ENCODE measurements around the gene TYROBP. TPM values are rescaled to one million over a fixed set of nuclear protein-coding genes. Genes with fewer than 3 reads are reported as not detected.
"Not testable (repeated sequence)": the region's sequence is repeated elsewhere in the genome, so short reads cannot be mapped to it uniquely, and the experiment has no call there.

Gene TYROBP
- total RNA-seq = not detected

- no peaks in the 10 kb centered on the region for H3K27me3 Mint-ChIP-seq
- no peak within 1 kb of the TSS for H3K27ac Mint-ChIP-seq
- no peak within 1 kb of the TSS for H3K4me3 Mint-ChIP-seq
Measured at GRCh38 chr19:35908010-35908441, at the start of gene TYROBP. TYROBP (minus strand) TSS chr19:35908295; CDS start chr19:35908228, 67 bp downstream.

GRCh38 chr19:35957411-35957810 is 49.3 kb upstream of the TYROBP start:
- H3K9me3 Mint-ChIP-seq; H3K4me3 Mint-ChIP-seq; ATAC-seq (replicated peaks); H3K27ac Mint-ChIP-seq; H3K36me3 Mint-ChIP-seq (ENCODE audit: low read depth); H3K27me3 Mint-ChIP-seq: not testable (repeated sequence)
- H3K4me1 Mint-ChIP-seq = peaks cover 15% of the 10 kb centered on the region

More at GRCh38 chr19:35908010-35908441, at the start of gene TYROBP:
- ATAC-seq (replicated peaks) = no peak
- Mint-ChIP-seq H3K9me3 (no peaks in the 10 kb centered on the region), H3K4me1 (peaks cover 19% of the 10 kb centered on the region), H3K36me3 (ENCODE audit: low read depth) (peaks cover 8% of the 10 kb centered on the region)

GRCh38 chr19:35955881-35956634 is 48.0 kb upstream of the TYROBP start:
- no peaks in the 10 kb centered on the region for H3K27me3 Mint-ChIP-seq
- H3K4me3 Mint-ChIP-seq = no peak overlapping the region
- peaks cover 15% of the 10 kb centered on the region for H3K4me1 Mint-ChIP-seq
- no peaks in the 10 kb centered on the region for H3K36me3 Mint-ChIP-seq (ENCODE audit: low read depth)
- H3K27ac Mint-ChIP-seq = no peak overlapping the region
- ATAC-seq (replicated peaks) = no peak
- H3K9me3 Mint-ChIP-seq = no peaks in the 10 kb centered on the region

GRCh38 chr19:35949131-35949530 is 41.0 kb upstream of the TYROBP start:
- peak overlapping the region; percentile 81 for H3K27ac Mint-ChIP-seq
- no peak for ATAC-seq (replicated peaks)
- no peak overlapping the region for H3K4me3 Mint-ChIP-seq
- peaks cover 3% of the 10 kb centered on the region for H3K36me3 Mint-ChIP-seq (ENCODE audit: low read depth)
- peaks cover 16% of the 10 kb centered on the region for H3K4me1 Mint-ChIP-seq
- H3K27me3 Mint-ChIP-seq = no peaks in the 10 kb centered on the region
- no peaks in the 10 kb centered on the region for H3K9me3 Mint-ChIP-seq

GRCh38 chr19:35946203-35946602 is 38.1 kb upstream of the TYROBP start:
- H3K9me3 Mint-ChIP-seq = no peaks in the 10 kb centered on the region
- H3K27ac Mint-ChIP-seq = peak overlapping the region; percentile 54
- no peak overlapping the region for H3K4me3 Mint-ChIP-seq
- H3K4me1 Mint-ChIP-seq = peaks cover 10% of the 10 kb centered on the region
- no peaks in the 10 kb centered on the region for H3K27me3 Mint-ChIP-seq
- H3K36me3 Mint-ChIP-seq (ENCODE audit: low read depth) = peaks cover 14% of the 10 kb centered on the region
- no peak for ATAC-seq (replicated peaks)

- Mint-ChIP-seq H3K27me3 (no peaks in the 10 kb centered on the region), H3K27ac (peak overlapping the region; percentile 32), H3K4me1 (peaks cover 14% of the 10 kb centered on the region), H3K4me3 (no peak overlapping the region), H3K9me3 (no peaks in the 10 kb centered on the region), H3K36me3 (ENCODE audit: low read depth) (peaks cover 21% of the 10 kb centered on the region)
- ATAC-seq (replicated peaks) = no peak
Measured at GRCh38 chr19:35945121-35945790, 37.2 kb upstream of the TYROBP start.

- Mint-ChIP-seq H3K4me1 (peaks cover 14% of the 10 kb centered on the region), H3K4me3 (no peak overlapping the region), H3K36me3 (ENCODE audit: low read depth) (peaks cover 21% of the 10 kb centered on the region), H3K9me3 (no peaks in the 10 kb centered on the region), H3K27ac (no peak overlapping the region), H3K27me3 (no peaks in the 10 kb centered on the region)
- ATAC-seq (replicated peaks) = no peak
Measured at GRCh38 chr19:35944556-35944955, 36.5 kb upstream of the TYROBP start.

- Mint-ChIP-seq H3K27ac (peak overlapping the region; percentile 24), H3K36me3 (ENCODE audit: low read depth) (peaks cover 28% of the 10 kb centered on the region)
Measured at GRCh38 chr19:35943321-35944301, 35.5 kb upstream of the TYROBP start.

GRCh38 chr19:35942235-35942634 is 34.1 kb upstream of the TYROBP start:
- Mint-ChIP-seq H3K27me3 (no peaks in the 10 kb centered on the region), H3K4me1 (peaks cover 21% of the 10 kb centered on the region), H3K27ac (no peak overlapping the region), H3K9me3 (no peaks in the 10 kb centered on the region), H3K4me3 (no peak overlapping the region), H3K36me3 (ENCODE audit: low read depth) (peaks cover 39% of the 10 kb centered on the region)
- ATAC-seq (replicated peaks) = no peak

More at GRCh38 chr19:35943321-35944301, 35.5 kb upstream of the TYROBP start:
- H3K4me3 Mint-ChIP-seq = no peak overlapping the region
- H3K4me1 Mint-ChIP-seq = peaks cover 13% of the 10 kb centered on the region
- ATAC-seq (replicated peaks) = no peak
- H3K9me3 Mint-ChIP-seq = no peaks in the 10 kb centered on the region
- H3K27me3 Mint-ChIP-seq = no peaks in the 10 kb centered on the region

GRCh38 chr19:35940839-35941238 is 32.7 kb upstream of the TYROBP start:
- no peak overlapping the region for H3K27ac Mint-ChIP-seq
- H3K4me1 Mint-ChIP-seq = peaks cover 23% of the 10 kb centered on the region
- no peak for ATAC-seq (replicated peaks)
- H3K27me3 Mint-ChIP-seq = no peaks in the 10 kb centered on the region
- H3K36me3 Mint-ChIP-seq (ENCODE audit: low read depth) = peaks cover 39% of the 10 kb centered on the region
- H3K4me3 Mint-ChIP-seq = no peak overlapping the region
- no peaks in the 10 kb centered on the region for H3K9me3 Mint-ChIP-seq

- H3K9me3 Mint-ChIP-seq = no peaks in the 10 kb centered on the region
- H3K27ac Mint-ChIP-seq = no peak overlapping the region
Measured at GRCh38 chr19:35940078-35940775, 32.1 kb upstream of the TYROBP start.

GRCh38 chr19:35939307-35940077 is 31.4 kb upstream of the TYROBP start:
- Mint-ChIP-seq H3K4me3 (peak overlapping the region; percentile 90), H3K9me3 (no peaks in the 10 kb centered on the region), H3K27me3 (no peaks in the 10 kb centered on the region), H3K27ac (no peak overlapping the region), H3K36me3 (ENCODE audit: low read depth) (peaks cover 39% of the 10 kb centered on the region), H3K4me1 (peaks cover 25% of the 10 kb centered on the region)
- no peak for ATAC-seq (replicated peaks)

More at GRCh38 chr19:35940078-35940775, 32.1 kb upstream of the TYROBP start:
- no peak for ATAC-seq (replicated peaks)
- H3K4me3 Mint-ChIP-seq = no peak overlapping the region
- no peaks in the 10 kb centered on the region for H3K27me3 Mint-ChIP-seq
- peaks cover 39% of the 10 kb centered on the region for H3K36me3 Mint-ChIP-seq (ENCODE audit: low read depth)
- H3K4me1 Mint-ChIP-seq = peaks cover 25% of the 10 kb centered on the region

All from activated T-helper 17 cell treated with anti-CD3 and anti-CD28 coated beads, Interleukin-2, amount 50 U/mL, for 72 hours (primary cell).